BLaER1 treated with 17β-estradiol and CSF1 and Interleukin-3, amounts not matched to agents 10 nM and 100 nM (cell line): ENCODE results near the gene FLNB.

Experiments
- H3K27ac ChIP-seq, 11 experiments: shearing (Covaris generic); formaldehyde crosslinking; 2 replicates each; pipeline ENCODE4 v1.8.1; 2022
- H3K27me3 ChIP-seq, 11 experiments: shearing (Covaris generic); formaldehyde crosslinking; 2 replicates each; pipeline ENCODE4 v1.8.1; 2022
- H3K36me3 ChIP-seq, 11 experiments: shearing (Covaris generic); formaldehyde crosslinking; 2 replicates each; pipeline ENCODE4 v1.8.1; 2022
- H3K4me1 ChIP-seq, 10 experiments: shearing (Covaris generic); formaldehyde crosslinking; 2 replicates each; pipeline ENCODE4 v1.8.1; 2022
- H3K4me2 ChIP-seq, 11 experiments: shearing (Covaris generic); formaldehyde crosslinking; 2 replicates each; pipeline ENCODE4 v1.8.1; 2022
- H3K4me3 ChIP-seq, 10 experiments: shearing (Covaris generic); formaldehyde crosslinking; 2 replicates each; pipeline ENCODE4 v1.8.1; 2022
- H3K9ac ChIP-seq, 11 experiments: shearing (Covaris generic); formaldehyde crosslinking; 2 replicates each; pipeline ENCODE4 v1.8.1; 2022
- H3K9me3 ChIP-seq, 11 experiments: shearing (Covaris generic); formaldehyde crosslinking; replicated peaks in 1 of 11; 2 replicates each; pipeline ENCODE4 v1.8.1; 2022
- H4K20me1 ChIP-seq, 11 experiments: shearing (Covaris generic); formaldehyde crosslinking; 2 replicates each; pipeline ENCODE4 v1.8.1; 2022
- Cebpa-rat ChIP-seq, 11 experiments: shearing (Covaris generic); IDR thresholded peaks; 2 replicates each; pipeline ENCODE4 v1.8.1; 2022

FLNB gene

GRCh38 chr3:58009749-58010535, 1.7 kb downstream of the FLNB start:
- Histone ChIP-seq H4K20me1 (peaks cover 0 to 65% (median 54%) of the 10 kb centered on the region in 11 experiments; a peak in 16 of 22 replicates), H3K4me1 (peaks cover 25 to 50% (median 45%) of the 10 kb centered on the region in 10 experiments), H3K9me3 (no peaks in the 10 kb centered on the region), H3K27ac (peak overlapping the region in 4 of 11 experiments; percentile 72 to 75 (median 74); a peak in 4 of 22 replicates), H3K4me3 (peak overlapping the region in 9 of 10 experiments; percentile 77 to 95 (median 86); a peak in 18 of 20 replicates), H3K36me3 (no peaks in the 10 kb centered on the region), H3K9ac (peak overlapping the region in 10 of 11 experiments; percentile 77 to 90 (median 84); a peak in 19 of 22 replicates), H3K27me3 (no peaks in the 10 kb centered on the region), H3K4me2 (peak overlapping the region; percentile 87 to 100 (median 97))
- TF ChIP-seq Cebpa-rat (IDR thresholded peaks at IDR 0.05), result no peak

GRCh38 chr3:58010562-58010961, 2.3 kb downstream of the FLNB start:
- Histone ChIP-seq H3K4me1 (peaks cover 25 to 50% (median 45%) of the 10 kb centered on the region in 10 experiments), H3K36me3 (0 out of 22 replicates have a peak, but pooled peaks cover 0 to 2% (median 0%) of the 10 kb centered on the region in 11 experiments), H3K9ac (peak overlapping the region in 4 of 11 experiments; percentile 24 to 85 (median 82); a peak in 6 of 22 replicates), H3K4me3 (peak overlapping the region in 7 of 10 experiments; percentile 49 to 95 (median 83); a peak in 12 of 20 replicates), H4K20me1 (peaks cover 0 to 72% (median 60%) of the 10 kb centered on the region in 11 experiments; a peak in 16 of 22 replicates), H3K4me2 (peak overlapping the region; percentile 60 to 100 (median 95); a peak in 21 of 22 replicates), H3K9me3 (no peaks in the 10 kb centered on the region), H3K27ac (peak overlapping the region in 1 of 11 experiments; percentile 6; a peak in 1 of 22 replicates), H3K27me3 (no peaks in the 10 kb centered on the region)
- no peak for TF ChIP-seq Cebpa-rat (IDR thresholded peaks at IDR 0.05)

- Histone ChIP-seq H3K4me2 (peak overlapping the region in 10 of 11 experiments; percentile 28 to 100 (median 94); a peak in 19 of 22 replicates), H4K20me1 (peaks cover 0 to 82% (median 66%) of the 10 kb centered on the region in 11 experiments; a peak in 17 of 22 replicates), H3K36me3 (peaks cover 0 to 2% (median 0%) of the 10 kb centered on the region in 11 experiments; a peak in 1 of 22 replicates), H3K4me3 (no peak overlapping the region), H3K27me3 (no peaks in the 10 kb centered on the region), H3K27ac (no peak overlapping the region), H3K9me3 (no peaks in the 10 kb centered on the region), H3K4me1 (peaks cover 25 to 50% (median 45%) of the 10 kb centered on the region in 10 experiments), H3K9ac (no peak overlapping the region)
- no peak for TF ChIP-seq Cebpa-rat (IDR thresholded peaks at IDR 0.05)
Observed at GRCh38 chr3:58011580-58011979, 3.4 kb downstream of the FLNB start.

GRCh38 chr3:58012302-58012701, 4.1 kb downstream of the FLNB start:
- no peak overlapping the region for H3K4me3 ChIP-seq
- TF ChIP-seq Cebpa-rat (IDR thresholded peaks at IDR 0.05), result no peak
- H3K4me2 ChIP-seq, result peak overlapping the region in 7 of 11 experiments; percentile 4 to 99 (median 87); a peak in 11 of 22 replicates
- peaks cover 0 to 2% (median 0%) of the 10 kb centered on the region in 11 experiments; a peak in 1 of 22 replicates for H3K36me3 ChIP-seq
- H3K9ac ChIP-seq, result no peak overlapping the region
- H4K20me1 ChIP-seq, result peaks cover 0 to 87% (median 72%) of the 10 kb centered on the region in 11 experiments; a peak in 17 of 22 replicates
- no peaks in the 10 kb centered on the region for H3K27me3 ChIP-seq
- H3K9me3 ChIP-seq, result no peaks in the 10 kb centered on the region
- peaks cover 25 to 50% (median 45%) of the 10 kb centered on the region in 10 experiments for H3K4me1 ChIP-seq
- no peak overlapping the region for H3K27ac ChIP-seq

GRCh38 chr3:58013099-58013498, 4.9 kb downstream of the FLNB start:
- TF ChIP-seq Cebpa-rat (IDR thresholded peaks at IDR 0.05), result no peak
- Histone ChIP-seq H3K9me3 (no peaks in the 10 kb centered on the region), H3K27ac (0 out of 22 replicates have a peak overlapping the region, but pooled peaks of 1 of the 11 experiments have one; percentile 11), H3K27me3 (no peaks in the 10 kb centered on the region), H3K4me3 (no peak overlapping the region), H3K4me1 (peaks cover 25 to 48% (median 44%) of the 10 kb centered on the region in 10 experiments), H3K9ac (no peak overlapping the region), H3K4me2 (peak overlapping the region in 9 of 11 experiments; percentile 19 to 99 (median 46); a peak in 15 of 22 replicates), H3K36me3 (peaks cover 0 to 2% (median 0%) of the 10 kb centered on the region in 11 experiments; a peak in 1 of 22 replicates), H4K20me1 (peaks cover 0 to 95% (median 77%) of the 10 kb centered on the region in 11 experiments; a peak in 17 of 22 replicates)

GRCh38 chr3:58013973-58014649, 5.9 kb downstream of the FLNB start:
- H4K20me1 ChIP-seq, result peaks cover 0 to 100% (median 82%) of the 10 kb centered on the region in 11 experiments; a peak in 17 of 22 replicates

GRCh38 chr3:58015520-58015915, 7.3 kb downstream of the FLNB start:
- no peak overlapping the region for H3K9ac ChIP-seq
- no peaks in the 10 kb centered on the region for H3K9me3 ChIP-seq
- TF ChIP-seq Cebpa-rat (IDR thresholded peaks at IDR 0.05), result no peak
- H3K27me3 ChIP-seq, result no peaks in the 10 kb centered on the region
- no peak overlapping the region for H3K4me3 ChIP-seq
- H3K27ac ChIP-seq, result no peak overlapping the region
- H3K4me1 ChIP-seq, result peaks cover 8 to 50% (median 28%) of the 10 kb centered on the region in 10 experiments; a peak in 19 of 20 replicates
- no peak overlapping the region for H3K4me2 ChIP-seq
- peaks cover 0 to 100% (median 83%) of the 10 kb centered on the region in 11 experiments; a peak in 16 of 22 replicates for H4K20me1 ChIP-seq
- H3K36me3 ChIP-seq, result peaks cover 0 to 2% (median 0%) of the 10 kb centered on the region in 11 experiments; a peak in 1 of 22 replicates

More at GRCh38 chr3:58013973-58014649, 5.9 kb downstream of the FLNB start:
- H3K36me3 ChIP-seq, result peaks cover 0 to 2% (median 0%) of the 10 kb centered on the region in 11 experiments; a peak in 1 of 22 replicates
- H3K27me3 ChIP-seq, result no peaks in the 10 kb centered on the region
- no peak overlapping the region for H3K9ac ChIP-seq
- no peak overlapping the region for H3K4me3 ChIP-seq
- H3K4me1 ChIP-seq, result peaks cover 21 to 54% (median 41%) of the 10 kb centered on the region in 10 experiments
- no peak overlapping the region for H3K27ac ChIP-seq
- no peak overlapping the region for H3K4me2 ChIP-seq
- TF ChIP-seq Cebpa-rat (IDR thresholded peaks at IDR 0.05), result no peak
- no peaks in the 10 kb centered on the region for H3K9me3 ChIP-seq

- H3K9me3 ChIP-seq, result no peaks in the 10 kb centered on the region
- peaks cover 0 to 2% (median 0%) of the 10 kb centered on the region in 11 experiments; a peak in 1 of 22 replicates for H3K36me3 ChIP-seq
- H3K4me3 ChIP-seq, result no peak overlapping the region
- TF ChIP-seq Cebpa-rat (IDR thresholded peaks at IDR 0.05), result no peak
- H3K27ac ChIP-seq, result no peak overlapping the region
- no peak overlapping the region for H3K9ac ChIP-seq
- peaks cover 0 to 41% (median 23%) of the 10 kb centered on the region in 10 experiments; a peak in 16 of 20 replicates for H3K4me1 ChIP-seq
- no peak overlapping the region for H3K4me2 ChIP-seq
- peaks cover 0 to 100% (median 83%) of the 10 kb centered on the region in 11 experiments; a peak in 17 of 22 replicates for H4K20me1 ChIP-seq
- no peaks in the 10 kb centered on the region for H3K27me3 ChIP-seq
Observed at GRCh38 chr3:58016710-58017109, 8.5 kb downstream of the FLNB start.
